Neural progenitor cell (in vitro differentiated cells): ENCODE results near the gene NCK1. TPM values are rescaled to one million over a fixed set of nuclear protein-coding genes. Genes with fewer than 3 reads are reported as not detected.
"Not testable (repeated sequence)": the region's sequence is repeated elsewhere in the genome, so short reads cannot be mapped to it uniquely, and the experiment has no call there.

Source experiments
- DNase-seq: peaks from one replicate; pipeline ENCODE4 v3.0.0-alpha.2; 2016; ENCODE audit warnings: low spot score
- H2AFZ ChIP-seq: fragments of 200-600 bp; sonication (generic); replicated peaks from 2 replicates; pipeline ENCODE4 v1.6.1; 2016; ENCODE audit warnings: antibody characterized with exemption
- H3F3A ChIP-seq: fragments of 200-600 bp; sonication (generic); 2 replicates; pipeline ENCODE4 v1.6.1; 2016; ENCODE audit warnings: antibody characterized with exemption, low read depth
- H3K27ac ChIP-seq: fragments of 200-600 bp; sonication (generic); 2 replicates; pipeline ENCODE4 v1.5.1; 2016; ENCODE audit warnings: mild to moderate bottlenecking
- H3K27me3 ChIP-seq: fragments of 200-600 bp; sonication (generic); 2 replicates; pipeline ENCODE4 v1.6.1; 2016; ENCODE audit warnings: mild to moderate bottlenecking, moderate library complexity
- H3K36me3 ChIP-seq: fragments of 200-600 bp; sonication (generic); 2 replicates; pipeline ENCODE4 v1.5.1; 2016
- H3K4me1 ChIP-seq: fragments of 200-600 bp; sonication (generic); 2 replicates; pipeline ENCODE4 v1.6.1; 2016; ENCODE audit warnings: mixed run types
- H3K4me2 ChIP-seq: fragments of 200-600 bp; sonication (generic); 2 replicates; pipeline ENCODE4 v1.6.1; 2016
- H3K4me3 ChIP-seq: fragments of 200-600 bp; sonication (generic); 2 replicates; pipeline ENCODE4 v1.5.1; 2016
- H3K79me2 ChIP-seq: fragments of 200-600 bp; sonication (generic); 2 replicates; pipeline ENCODE4 v1.6.1; 2016; ENCODE audit warnings: low read depth
- H3K9ac ChIP-seq: fragments of 200-600 bp; sonication (generic); 2 replicates; pipeline ENCODE4 v1.6.1; 2016
- H3K9me3 ChIP-seq: fragments of 200-600 bp; sonication (generic); 2 replicates; pipeline ENCODE4 v1.5.1; 2016; ENCODE audit warnings: low read depth
- H4K20me1 ChIP-seq: fragments of 200-600 bp; sonication (generic); 2 replicates; pipeline ENCODE4 v1.6.1; 2016; ENCODE audit warnings: low read depth
- H3K27ac Mint-ChIP-seq: 3 replicates; pipeline ENCODE4 v1.8.0; 2021; ENCODE audit warnings: mixed read lengths
- H3K27me3 Mint-ChIP-seq: 2 replicates; pipeline ENCODE4 v1.8.0; 2022; ENCODE audit warnings: low read depth, mild to moderate bottlenecking, inconsistent platforms, moderate library complexity, mixed read lengths; ENCODE audit not compliant: insufficient read depth
- H3K36me3 Mint-ChIP-seq: 3 replicates; pipeline ENCODE4 v1.8.0; 2021; ENCODE audit warnings: mixed read lengths
- H3K4me1 Mint-ChIP-seq: 3 replicates; pipeline ENCODE4 v1.8.0; 2021; ENCODE audit warnings: mixed read lengths
- H3K4me3 Mint-ChIP-seq: 3 replicates; pipeline ENCODE4 v1.8.0; 2021; ENCODE audit warnings: mild to moderate bottlenecking, moderate library complexity, mixed read lengths
- H3K9me3 Mint-ChIP-seq: 3 replicates; pipeline ENCODE4 v1.8.0; 2020; ENCODE audit warnings: mixed read lengths
- EZH2 ChIP-seq: fragments of 200-600 bp; sonication (generic); IDR thresholded peaks from 2 replicates; pipeline ENCODE4 v1.6.1; 2017; ENCODE audit warnings: antibody characterized with exemption, mild to moderate bottlenecking, moderate library complexity
- EZH2phosphoT487 ChIP-seq: fragments of 200-600 bp; sonication (generic); IDR thresholded peaks from 2 replicates; pipeline ENCODE4 v1.6.1; 2017; ENCODE audit warnings: antibody characterized with exemption
- total RNA-seq: library from RNA; depleted of rRNA; stranded (reverse); fragments of >200 nt; gene quantifications from 2 replicates; pipeline ENCODE4 v1.2.3, GENCODE V29; 2015; ENCODE audit warnings: low replicate concordance
- TF ChIP-seq, protein P1 (sequence below): fragments of 200-600 bp; sonication (generic); IDR thresholded peaks from 2 replicates; pipeline ENCODE4 v1.5.1; 2017; ENCODE audit warnings: antibody characterized with exemption, mild to moderate bottlenecking

NCK1 gene
- total RNA-seq, 1 donor from 2014 or later: 46.5 TPM

DNA sequence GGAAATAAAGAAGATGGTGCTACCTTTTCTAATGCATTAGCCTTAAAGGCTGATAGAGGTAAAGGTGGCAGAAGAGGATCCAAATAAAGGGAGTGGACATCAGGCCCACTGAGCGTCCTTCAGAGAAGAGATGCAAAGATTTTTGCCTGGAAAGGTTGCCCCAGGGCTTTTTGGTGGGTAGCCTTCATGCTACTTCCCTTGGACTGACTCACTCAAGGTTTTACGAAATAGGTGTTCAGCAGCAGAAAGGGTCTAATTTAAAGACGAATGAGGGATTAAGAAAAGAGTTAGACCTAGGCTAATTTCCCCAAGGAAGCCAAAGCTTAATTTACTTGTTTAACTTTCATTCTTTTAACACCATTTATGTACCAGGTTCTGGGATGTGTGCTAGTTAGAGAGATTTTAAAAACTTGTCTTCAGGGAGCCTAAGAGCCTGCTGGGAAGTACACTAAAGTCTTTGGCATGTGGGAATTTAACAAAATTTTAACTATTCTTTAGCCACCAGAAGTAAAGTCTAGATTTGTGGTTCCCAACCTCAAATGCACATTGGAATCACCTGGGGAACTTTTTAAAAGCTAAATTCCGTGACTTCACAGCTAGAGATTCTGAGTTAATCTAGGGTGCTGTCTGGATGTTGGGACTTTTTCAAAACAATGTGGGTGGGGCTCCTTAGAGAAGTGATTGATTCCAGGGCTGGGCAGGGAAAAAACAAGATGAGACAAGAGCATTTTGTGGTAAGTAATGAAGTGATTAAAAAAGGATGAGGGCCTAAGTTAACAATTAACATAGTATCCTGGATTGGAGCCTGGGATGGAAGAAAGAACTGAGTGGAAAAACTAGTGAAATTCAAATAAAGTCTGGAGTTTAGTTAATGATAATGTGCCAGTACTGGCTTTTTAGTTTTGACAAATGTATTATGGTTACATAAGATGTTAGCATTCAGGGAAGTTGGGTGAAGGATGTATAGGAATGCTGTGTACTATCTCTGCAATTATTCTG is 99.1 kb downstream of the NCK1 start:
- no peak overlapping the region for H3K9ac ChIP-seq
- no peak for DNase-seq
- no peak overlapping the region for H3K4me3 ChIP-seq
- Mint-ChIP-seq H3K36me3 (no peaks in the 10 kb centered on the region), H3K4me1 (peaks cover 5% of the 10 kb centered on the region), H3K27ac (no peak overlapping the region), H3K4me3 (no peak overlapping the region), H3K9me3 (peaks cover 2% of the 10 kb centered on the region), H3K27me3 (no peaks in the 10 kb centered on the region)
- H2AFZ ChIP-seq: peak overlapping the region; percentile 14
- H4K20me1 ChIP-seq: no peaks in the 10 kb centered on the region
- H3K79me2 ChIP-seq: no peaks in the 10 kb centered on the region
- peaks cover 10% of the 10 kb centered on the region for H3K4me1 ChIP-seq
- no peaks in the 10 kb centered on the region for H3K36me3 ChIP-seq
- no peak overlapping the region for H3K4me2 ChIP-seq
- no peaks in the 10 kb centered on the region for H3K9me3 ChIP-seq
- H3F3A ChIP-seq: peaks cover 6% of the 10 kb centered on the region
- peak overlapping the region; percentile 24 for H3K27ac ChIP-seq
- no peaks in the 10 kb centered on the region for H3K27me3 ChIP-seq
- TF ChIP-seq, protein P1, sequence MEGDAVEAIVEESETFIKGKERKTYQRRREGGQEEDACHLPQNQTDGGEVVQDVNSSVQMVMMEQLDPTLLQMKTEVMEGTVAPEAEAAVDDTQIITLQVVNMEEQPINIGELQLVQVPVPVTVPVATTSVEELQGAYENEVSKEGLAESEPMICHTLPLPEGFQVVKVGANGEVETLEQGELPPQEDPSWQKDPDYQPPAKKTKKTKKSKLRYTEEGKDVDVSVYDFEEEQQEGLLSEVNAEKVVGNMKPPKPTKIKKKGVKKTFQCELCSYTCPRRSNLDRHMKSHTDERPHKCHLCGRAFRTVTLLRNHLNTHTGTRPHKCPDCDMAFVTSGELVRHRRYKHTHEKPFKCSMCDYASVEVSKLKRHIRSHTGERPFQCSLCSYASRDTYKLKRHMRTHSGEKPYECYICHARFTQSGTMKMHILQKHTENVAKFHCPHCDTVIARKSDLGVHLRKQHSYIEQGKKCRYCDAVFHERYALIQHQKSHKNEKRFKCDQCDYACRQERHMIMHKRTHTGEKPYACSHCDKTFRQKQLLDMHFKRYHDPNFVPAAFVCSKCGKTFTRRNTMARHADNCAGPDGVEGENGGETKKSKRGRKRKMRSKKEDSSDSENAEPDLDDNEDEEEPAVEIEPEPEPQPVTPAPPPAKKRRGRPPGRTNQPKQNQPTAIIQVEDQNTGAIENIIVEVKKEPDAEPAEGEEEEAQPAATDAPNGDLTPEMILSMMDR: no peak
- TF ChIP-seq EZH2 (no peak), EZH2phosphoT487 (no peak)

GRCh38 chr3:136962927-136963326 is 100.9 kb downstream of the NCK1 start:
- H3K27ac Mint-ChIP-seq: no peak overlapping the region
- H3K4me2 ChIP-seq: no peak overlapping the region
- H3K27me3 ChIP-seq: no peaks in the 10 kb centered on the region
- peaks cover 10% of the 10 kb centered on the region for H3K4me1 ChIP-seq
- no peak overlapping the region for H2AFZ ChIP-seq
- H4K20me1 ChIP-seq: no peaks in the 10 kb centered on the region
- H3K4me3 Mint-ChIP-seq: no peak overlapping the region
- DNase-seq: no peak
- TF ChIP-seq EZH2phosphoT487 (no peak), EZH2 (no peak)
- TF ChIP-seq, protein P1: no peak
- no peaks in the 10 kb centered on the region for H3K36me3 Mint-ChIP-seq
- H3K4me3 ChIP-seq: no peak overlapping the region
- H3K4me1 Mint-ChIP-seq: no peaks in the 10 kb centered on the region
- no peak overlapping the region for H3K9ac ChIP-seq
- no peaks in the 10 kb centered on the region for H3K9me3 ChIP-seq
- no peaks in the 10 kb centered on the region for H3K36me3 ChIP-seq
- no peak overlapping the region for H3K27ac ChIP-seq
- H3K79me2 ChIP-seq: no peaks in the 10 kb centered on the region
- peaks cover 6% of the 10 kb centered on the region for H3F3A ChIP-seq
- H3K9me3 Mint-ChIP-seq: peaks cover 2% of the 10 kb centered on the region
- no peaks in the 10 kb centered on the region for H3K27me3 Mint-ChIP-seq

- not testable (repeated sequence) for H3K79me2 ChIP-seq, H3K27ac ChIP-seq, H3K9me3 ChIP-seq, H3K4me2 ChIP-seq, H4K20me1 ChIP-seq, H3K36me3 ChIP-seq, H3K4me1 Mint-ChIP-seq, H3K36me3 Mint-ChIP-seq, H3K27me3 ChIP-seq, H3K4me3 ChIP-seq, H3K4me1 ChIP-seq, DNase-seq, H3K27me3 Mint-ChIP-seq, H3F3A ChIP-seq, H2AFZ ChIP-seq, H3K27ac Mint-ChIP-seq, H3K9ac ChIP-seq, H3K4me3 Mint-ChIP-seq
- peaks cover 18% of the 10 kb centered on the region for H3K9me3 Mint-ChIP-seq
These were observed 107.5 kb downstream of the NCK1 start for GRCh38 chr3:136969539-136969938.

DNA sequence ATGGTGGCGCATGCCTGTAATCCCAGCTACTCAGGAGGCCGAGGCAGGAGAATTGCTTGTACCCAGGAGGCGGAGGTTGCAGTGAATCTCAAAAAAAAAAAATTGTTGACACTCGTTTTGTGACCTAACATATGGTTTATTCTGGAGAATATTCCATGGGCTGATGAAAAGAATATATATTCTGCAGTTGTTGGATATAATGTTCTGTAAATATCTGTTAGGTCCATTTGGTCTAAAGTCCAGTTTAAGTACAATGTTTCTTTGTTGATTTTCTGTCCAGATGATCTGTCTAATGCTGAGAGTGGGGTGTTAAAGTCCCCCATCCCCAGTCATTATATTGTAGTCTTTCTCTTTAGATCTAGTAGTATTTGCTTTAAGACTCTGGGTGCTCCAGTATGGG is 111.3 kb downstream of the NCK1 start:
- Mint-ChIP-seq H3K4me1 (no peaks in the 10 kb centered on the region), H3K4me3 (no peak overlapping the region), H3K27ac (no peak overlapping the region), H3K27me3 (peaks cover 4% of the 10 kb centered on the region), H3K9me3 (peaks cover 27% of the 10 kb centered on the region), H3K36me3 (peaks cover 11% of the 10 kb centered on the region)
- no peak overlapping the region for H3K4me2 ChIP-seq
- TF ChIP-seq, protein P1: no peak
- TF ChIP-seq EZH2 (no peak), EZH2phosphoT487 (no peak)
- H3F3A ChIP-seq: no peaks in the 10 kb centered on the region
- no peak overlapping the region for H3K4me3 ChIP-seq
- no peaks in the 10 kb centered on the region for H3K27me3 ChIP-seq
- no peaks in the 10 kb centered on the region for H3K4me1 ChIP-seq
- H3K79me2 ChIP-seq: no peaks in the 10 kb centered on the region
- no peaks in the 10 kb centered on the region for H3K9me3 ChIP-seq
- no peaks in the 10 kb centered on the region for H4K20me1 ChIP-seq
- H2AFZ ChIP-seq: no peak overlapping the region
- H3K36me3 ChIP-seq: no peaks in the 10 kb centered on the region
- no peak overlapping the region for H3K9ac ChIP-seq
- no peak overlapping the region for H3K27ac ChIP-seq
- no peak for DNase-seq
